HEK293 (cell line): ENCODE measurements around the gene RHBDL3.
A peak's percentile ranks its signal among the peaks of the same experiment; 100 is the strongest.

Experiments used
- CTCF ChIA-PET: fragments of 350-600 bp; formaldehyde crosslinking; extraction: SDS; loops from one replicate; lab custom pipeline; 2021; ENCODE audit warnings: antibody characterized with exemption; lab: Yijun Ruan, JAX
- POLR2A ChIA-PET: fragments of 300-600 bp; formaldehyde crosslinking; extraction: SDS; loops from one replicate; lab custom pipeline; 2020; ENCODE audit warnings: antibody characterized with exemption, inconsistent platforms; lab: Yijun Ruan, JAX
- H3K27ac ChIP-seq: fragments of 200-500 bp; sonication (Bioruptor generic); 2 replicates; pipeline ENCODE4 v1.5.1; 2014; ENCODE audit warnings: low read depth, low read length, control low read depth, inconsistent platforms; ENCODE audit errors: extremely low read depth
- H3K36me3 ChIP-seq, 2 experiments: fragments of 200-500 bp in 1 of 2; sonication (Bioruptor generic) in 1 of 2; 1 replicate in 1 of 2; 2 replicates in 1 of 2; pipeline ENCODE4 v1.5.1; 2014 to 2017; ENCODE audit warnings: inconsistent platforms in 2 of 2, low read length in 2 of 2; ENCODE audit not compliant: control insufficient read depth in 2 of 2, insufficient read depth in 1 of 2
- H3K4me1 ChIP-seq: fragments of 200-500 bp; sonication (Bioruptor generic); 2 replicates; pipeline ENCODE4 v1.5.1; 2014; ENCODE audit warnings: mild to moderate bottlenecking, low read length, inconsistent platforms; ENCODE audit not compliant: control insufficient read depth, insufficient read depth
- H3K4me3 ChIP-seq: 2 replicates; pipeline ENCODE4 v1.5.1; 2011; ENCODE audit warnings: low read depth, mild to moderate bottlenecking, control low read depth, low read length, moderate library complexity
- H3K9me3 ChIP-seq: fragments of 200-500 bp; sonication (Bioruptor generic); 2 replicates; pipeline ENCODE4 v1.5.1; 2014; ENCODE audit warnings: low read depth, low read length, inconsistent platforms; ENCODE audit not compliant: control insufficient read depth, insufficient read depth
- BCL11A ChIP-seq: fragments of 450-650 bp; formaldehyde crosslinking; IDR thresholded peaks from 2 replicates; pipeline ENCODE4 v1.5.1; 2016; ENCODE audit warnings: low read depth, missing biosample characterization, missing genetic modification characterization
- FEZF1 ChIP-seq: fragments of 450-650 bp; formaldehyde crosslinking; IDR thresholded peaks from 2 replicates; pipeline ENCODE4 v1.5.1; 2016; ENCODE audit warnings: missing biosample characterization, missing genetic modification characterization
- GLIS1 ChIP-seq: fragments of 450-650 bp; formaldehyde crosslinking; IDR thresholded peaks from 2 replicates; pipeline ENCODE4 v1.5.1; 2016; ENCODE audit warnings: missing biosample characterization, missing genetic modification characterization
- GLIS2 ChIP-seq: fragments of 450-650 bp; formaldehyde crosslinking; IDR thresholded peaks from 2 replicates; pipeline ENCODE4 v1.5.1; 2016; ENCODE audit warnings: missing biosample characterization, missing genetic modification characterization
- KLF10 ChIP-seq: fragments of 450-650 bp; IDR thresholded peaks from 2 replicates; pipeline ENCODE4 v1.5.1; 2018; ENCODE audit warnings: missing biosample characterization, mild to moderate bottlenecking, missing genetic modification characterization
- KLF16 ChIP-seq: fragments of 450-650 bp; formaldehyde crosslinking; IDR thresholded peaks from 2 replicates; pipeline ENCODE4 v1.5.1; 2017; ENCODE audit warnings: missing biosample characterization, missing genetic modification characterization
- OSR2 ChIP-seq: fragments of 450-650 bp; formaldehyde crosslinking; IDR thresholded peaks from 2 replicates; pipeline ENCODE4 v1.5.1; 2016; ENCODE audit warnings: missing biosample characterization, missing genetic modification characterization
- PRDM10 ChIP-seq: fragments of 450-650 bp; formaldehyde crosslinking; IDR thresholded peaks from 2 replicates; pipeline ENCODE4 v1.5.1; 2016; ENCODE audit warnings: missing biosample characterization, missing genetic modification characterization
- REPIN1 ChIP-seq: fragments of 450-650 bp; formaldehyde crosslinking; IDR thresholded peaks from 2 replicates; pipeline ENCODE4 v1.5.1; 2017; ENCODE audit warnings: missing biosample characterization, missing genetic modification characterization, low read depth
- SP3 ChIP-seq: fragments of 450-650 bp; formaldehyde crosslinking; IDR thresholded peaks from 2 replicates; pipeline ENCODE4 v1.5.1; 2016; ENCODE audit warnings: missing biosample characterization, missing genetic modification characterization
- TCF7L2 ChIP-seq: IDR thresholded peaks from 2 replicates; pipeline ENCODE4 v1.6.1; 2011; ENCODE audit warnings: low read depth, mild to moderate bottlenecking, inconsistent platforms, low read length, moderate library complexity, borderline replicate concordance
- TRIM28 ChIP-seq: IDR thresholded peaks from 2 replicates; pipeline ENCODE4 v1.6.1; 2011; ENCODE audit warnings: low read length, control low read depth, borderline replicate concordance
- WT1 ChIP-seq: fragments of 450-650 bp; formaldehyde crosslinking; IDR thresholded peaks from 2 replicates; pipeline ENCODE4 v1.5.1; 2016; ENCODE audit warnings: missing biosample characterization, missing genetic modification characterization
- ZBTB8A ChIP-seq: fragments of 450-650 bp; formaldehyde crosslinking; IDR thresholded peaks from 2 replicates; pipeline ENCODE4 v1.5.1; 2016; ENCODE audit warnings: missing biosample characterization, missing genetic modification characterization
- ZIC2 ChIP-seq: fragments of 450-650 bp; formaldehyde crosslinking; IDR thresholded peaks from 2 replicates; pipeline ENCODE4 v1.5.1; 2016; ENCODE audit warnings: missing biosample characterization, missing genetic modification characterization
- ZNF146 ChIP-seq: fragments of 450-650 bp; formaldehyde crosslinking; IDR thresholded peaks from 2 replicates; pipeline ENCODE4 v1.5.1; 2016; ENCODE audit warnings: missing biosample characterization, missing genetic modification characterization
- ZNF19 ChIP-seq: fragments of 450-650 bp; formaldehyde crosslinking; IDR thresholded peaks from 2 replicates; pipeline ENCODE4; 2016; ENCODE audit warnings: missing biosample characterization, missing genetic modification characterization, low read depth
- ZNF223 ChIP-seq: fragments of 450-650 bp; formaldehyde crosslinking; IDR thresholded peaks from 2 replicates; pipeline ENCODE4 v1.5.1; 2016; ENCODE audit warnings: missing biosample characterization, missing genetic modification characterization
- ZNF266 ChIP-seq: fragments of 450-650 bp; formaldehyde crosslinking; IDR thresholded peaks from 2 replicates; pipeline ENCODE4 v1.5.1; 2016; ENCODE audit warnings: missing biosample characterization, missing genetic modification characterization, low read depth
- ZNF274 ChIP-seq, 2 experiments: fragments of 200-500 bp in 1 of 2; fragments of 450-650 bp in 1 of 2; sonication (Bioruptor generic) in 1 of 2; formaldehyde crosslinking in 1 of 2; IDR thresholded peaks; 2 replicates each; pipeline versions ENCODE4 v1.5.1 to v1.6.1; 2014 to 2016; ENCODE audit warnings: borderline replicate concordance in 1 of 2, inconsistent platforms in 1 of 2, low read length in 1 of 2, missing biosample characterization in 1 of 2, missing genetic modification characterization in 1 of 2
- ZNF292 ChIP-seq: fragments of 450-650 bp; formaldehyde crosslinking; IDR thresholded peaks from 2 replicates; pipeline ENCODE4 v1.5.1; 2016; ENCODE audit warnings: low read depth, missing biosample characterization, missing genetic modification characterization, borderline replicate concordance
- ZNF600 ChIP-seq: fragments of 450-650 bp; formaldehyde crosslinking; IDR thresholded peaks from 2 replicates; pipeline ENCODE4 v1.5.1; 2016; ENCODE audit warnings: missing biosample characterization, missing genetic modification characterization
- ZNF645 ChIP-seq: fragments of 450-650 bp; formaldehyde crosslinking; IDR thresholded peaks from 2 replicates; pipeline ENCODE4; 2016; ENCODE audit warnings: missing biosample characterization, missing genetic modification characterization
- TF ChIP-seq, protein P1 (sequence below): fragments of 450-650 bp; formaldehyde crosslinking; IDR thresholded peaks from 2 replicates; pipeline ENCODE4 v1.5.1; 2016; ENCODE audit warnings: missing biosample characterization, missing genetic modification characterization
- TF ChIP-seq, protein P2 (sequence below): fragments of 450-650 bp; formaldehyde crosslinking; IDR thresholded peaks from 2 replicates; pipeline ENCODE4 v1.5.1; 2016; ENCODE audit warnings: missing biosample characterization, missing genetic modification characterization
- TF ChIP-seq, protein P3 (sequence below): fragments of 450-650 bp; formaldehyde crosslinking; optimal IDR thresholded peaks from 2 replicates; pipeline ENCODE3; 2016; ENCODE audit warnings: missing biosample characterization, mild to moderate bottlenecking, missing genetic modification characterization

The RHBDL3 gene

GRCh38 chr17:32302860-32303649, 37.4 kb downstream of the RHBDL3 start (continued):
- TF ChIP-seq, protein P1, sequence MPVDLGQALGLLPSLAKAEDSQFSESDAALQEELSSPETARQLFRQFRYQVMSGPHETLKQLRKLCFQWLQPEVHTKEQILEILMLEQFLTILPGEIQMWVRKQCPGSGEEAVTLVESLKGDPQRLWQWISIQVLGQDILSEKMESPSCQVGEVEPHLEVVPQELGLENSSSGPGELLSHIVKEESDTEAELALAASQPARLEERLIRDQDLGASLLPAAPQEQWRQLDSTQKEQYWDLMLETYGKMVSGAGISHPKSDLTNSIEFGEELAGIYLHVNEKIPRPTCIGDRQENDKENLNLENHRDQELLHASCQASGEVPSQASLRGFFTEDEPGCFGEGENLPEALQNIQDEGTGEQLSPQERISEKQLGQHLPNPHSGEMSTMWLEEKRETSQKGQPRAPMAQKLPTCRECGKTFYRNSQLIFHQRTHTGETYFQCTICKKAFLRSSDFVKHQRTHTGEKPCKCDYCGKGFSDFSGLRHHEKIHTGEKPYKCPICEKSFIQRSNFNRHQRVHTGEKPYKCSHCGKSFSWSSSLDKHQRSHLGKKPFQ (tag by site-specific recombination) = no peak
- TF ChIP-seq ZNF645 (no peak), TRIM28 (peak; percentile 6; the same call in 1 of the 2 replicates), ZIC2 (tag by site-specific recombination) (peak; percentile 74), GLIS1 (tag by site-specific recombination) (peak; percentile 72), ZNF146 (tag by site-specific recombination) (no peak), ZNF19 (no peak), ZNF292 (tag by site-specific recombination) (no peak), ZNF274 (IDR thresholded peaks at IDR 0.05; ENCODE audit: low read length) (no peak), ZNF274 (tag by site-specific recombination; IDR thresholded peaks at IDR 0.05; ENCODE audit: borderline replicate concordance) (no peak), WT1 (tag by site-specific recombination) (peak; percentile 82; the same call in 1 of the 2 replicates), KLF16 (0 out of 2 replicates have a peak, but pooled peaks have one; percentile 21), FEZF1 (tag by site-specific recombination) (peak; percentile 95), KLF10 (tag by site-specific recombination) (peak; percentile 69), TCF7L2 (peak; percentile 79; the same call in 1 of the 2 replicates), ZNF223 (no peak), PRDM10 (tag by site-specific recombination) (no peak), OSR2 (peak; percentile 71)
- TF ChIP-seq, protein P2, sequence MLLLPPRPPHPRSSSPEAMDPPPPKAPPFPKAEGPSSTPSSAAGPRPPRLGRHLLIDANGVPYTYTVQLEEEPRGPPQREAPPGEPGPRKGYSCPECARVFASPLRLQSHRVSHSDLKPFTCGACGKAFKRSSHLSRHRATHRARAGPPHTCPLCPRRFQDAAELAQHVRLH (tag by site-specific recombination) = 0 out of 2 replicates have a peak, but pooled peaks have one; percentile 42
- TF ChIP-seq, all 188 proteins: peak for 16

GRCh38 chr17:32303781-32304288, 38.2 kb downstream of the RHBDL3 start:
- Histone ChIP-seq H3K36me3 (peaks cover 0 to 16% of the 10 kb centered on the region in 2 experiments; a peak in 1 of 3 replicates), H3K9me3 (no peaks in the 10 kb centered on the region), H3K4me3 (no peak overlapping the region), H3K27ac (peak overlapping the region; percentile 91), H3K4me1 (peaks cover 33% of the 10 kb centered on the region)
- ChIA-PET POLR2A (interaction anchor here (0.6 kb wide), 1 partner anchor 898 kb away, joined by 4 read pairs; no protein-coding TSS in a partner anchor), CTCF (interaction anchor here (0.6 to 0.9 kb wide), 2 partner anchors 16 to 295 kb away, joined by 3 read pairs; no protein-coding TSS in a partner anchor)
- TF ChIP-seq ZNF266 (tag by site-specific recombination) (no peak), ZNF600 (peak; percentile 85; the same call in 1 of the 2 replicates), SP3 (no peak), ZBTB8A (tag by site-specific recombination) (peak; percentile 34; the same call in 1 of the 2 replicates), REPIN1 (tag by site-specific recombination) (no peak), GLIS2 (tag by site-specific recombination) (0 out of 2 replicates have a peak, but pooled peaks have one; percentile 27), BCL11A (tag by site-specific recombination) (no peak)
- TF ChIP-seq, protein P3, sequence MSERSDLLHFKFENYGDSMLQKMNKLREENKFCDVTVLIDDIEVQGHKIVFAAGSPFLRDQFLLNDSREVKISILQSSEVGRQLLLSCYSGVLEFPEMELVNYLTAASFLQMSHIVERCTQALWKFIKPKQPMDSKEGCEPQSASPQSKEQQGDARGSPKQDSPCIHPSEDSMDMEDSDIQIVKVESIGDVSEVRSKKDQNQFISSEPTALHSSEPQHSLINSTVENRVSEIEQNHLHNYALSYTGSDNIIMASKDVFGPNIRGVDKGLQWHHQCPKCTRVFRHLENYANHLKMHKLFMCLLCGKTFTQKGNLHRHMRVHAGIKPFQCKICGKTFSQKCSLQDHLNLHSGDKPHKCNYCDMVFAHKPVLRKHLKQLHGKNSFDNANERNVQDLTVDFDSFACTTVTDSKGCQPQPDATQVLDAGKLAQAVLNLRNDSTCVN = no peak
